Measurements from ENCODE around the gene KRTAP10-5.
"Not testable (repeated sequence)": the region's sequence is repeated elsewhere in the genome, so short reads cannot be mapped to it uniquely, and the experiment has no call there.

DNA sequence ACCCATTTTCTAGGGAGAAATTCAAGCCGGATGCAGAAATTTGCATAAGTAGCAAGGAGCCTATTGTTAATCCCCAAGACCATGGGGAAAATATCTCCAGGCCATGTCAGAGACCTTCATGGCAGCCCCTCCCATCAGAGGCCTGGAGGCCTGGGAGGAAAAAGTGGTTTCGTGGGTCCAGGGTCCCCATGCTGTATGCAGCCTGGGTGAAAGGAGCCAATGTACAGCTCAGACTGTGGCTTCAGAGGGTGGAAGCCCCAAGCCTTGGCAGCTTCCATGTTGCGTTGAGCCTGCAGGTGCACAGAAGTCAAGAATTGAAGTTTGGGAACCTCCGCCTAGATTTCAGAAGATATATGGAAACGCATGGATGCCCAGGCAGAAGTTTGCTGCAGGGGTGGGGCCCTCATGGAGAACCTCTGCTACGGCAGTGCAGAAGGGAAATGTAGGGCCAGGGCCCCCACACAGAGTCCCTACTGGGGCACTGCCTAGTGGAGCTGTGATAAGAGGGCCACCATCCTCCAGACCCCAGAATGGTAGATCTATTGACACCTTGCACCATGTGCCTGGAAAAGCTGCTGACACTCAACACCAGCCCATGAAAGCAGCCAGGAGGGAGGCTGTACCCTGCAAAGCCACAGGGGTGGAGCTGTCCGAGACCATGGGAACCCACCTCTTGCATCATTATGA lies 29.9 kb upstream of the KRTAP10-5 start:
- TF ChIP-seq TAF1 (IDR thresholded peaks at IDR 0.05; ENCODE audit: low read depth, low read length); POLR2AphosphoS5 (IDR thresholded peaks at IDR 0.05; ENCODE audit: low read depth, low read length); POLR2A (IDR thresholded peaks at IDR 0.05; ENCODE audit: low read depth, low read length); POU2F2 (IDR thresholded peaks at IDR 0.05; ENCODE audit: low read depth, low read length); PAX5 (IDR thresholded peaks at IDR 0.05; ENCODE audit: insufficient read depth, low read length, severe bottlenecking); SPI1 (IDR thresholded peaks at IDR 0.05; ENCODE audit: low read depth, low read length): not testable (repeated sequence)

Data from GM12891 (cell line).